ENCODE data around the gene NCOA3.
"Not testable (repeated sequence)": the region's sequence is repeated elsewhere in the genome, so short reads cannot be mapped to it uniquely, and the experiment has no call there.

NCOA3 gene

DNA sequence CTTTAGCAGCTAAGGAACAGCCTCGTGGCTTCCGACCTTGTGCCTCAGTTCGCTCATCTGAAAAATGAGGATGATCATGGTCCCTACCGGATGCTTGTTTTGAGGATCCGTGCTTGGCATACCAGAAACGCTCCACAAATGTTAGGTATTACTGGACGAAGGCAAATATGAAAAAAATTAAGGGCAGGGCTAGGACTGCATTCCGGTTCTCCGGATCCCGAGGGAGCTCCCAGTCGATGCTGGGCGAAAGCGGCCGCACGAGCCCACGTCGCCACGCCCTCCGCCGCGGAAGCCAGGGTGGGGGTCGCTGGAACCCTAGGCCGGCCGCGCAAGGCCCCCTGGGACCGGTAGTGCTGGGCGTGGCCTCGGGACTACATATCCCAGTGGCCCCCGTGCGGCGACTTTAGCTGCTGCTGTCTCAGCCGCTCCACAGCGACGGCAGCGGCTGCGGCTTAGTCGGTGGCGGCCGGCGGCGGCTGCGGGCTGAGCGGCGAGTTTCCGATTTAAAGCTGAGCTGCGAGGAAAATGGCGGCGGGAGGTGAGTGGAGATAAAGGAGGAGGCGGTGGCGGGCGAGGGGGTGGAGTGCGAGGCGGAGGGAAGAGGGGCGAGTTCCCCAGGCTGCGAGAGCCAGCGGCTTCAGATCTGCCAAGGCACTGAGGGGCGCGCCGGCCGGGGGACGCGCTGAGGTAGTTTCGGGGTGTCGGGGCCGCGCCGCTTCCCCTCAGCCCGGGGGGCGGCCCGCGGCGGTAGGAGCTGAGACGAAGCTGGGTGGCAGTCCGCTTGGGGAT is at the start of gene NCOA3:
TSS of gene NCOA3 (plus strand) at position 406 of the 789 bp plus-strand sequence. CDS start 120,361 bp downstream, outside the sequence.
- Histone ChIP-seq H3K36me3 (ENCODE audit: control insufficient read depth, insufficient read depth, low read length) (no peaks in the 10 kb centered on the region), H3K9me3 (ENCODE audit: control insufficient read depth, insufficient read depth, low read depth, low read length) (no peaks in the 10 kb centered on the region), H3K4me3 (ENCODE audit: low read depth, low read length) (peak within 1 kb of the TSS; percentile 91), H3K4me1 (ENCODE audit: control insufficient read depth, insufficient read depth, low read length) (peaks cover 22% of the 10 kb centered on the region), H3K27me3 (ENCODE audit: control insufficient read depth, insufficient read depth, low read length) (no peaks in the 10 kb centered on the region), H3K27ac (ENCODE audit: low read depth, low read length) (peak within 1 kb of the TSS; percentile 74), H3K9ac (ENCODE audit: low read length) (peak within 1 kb of the TSS; percentile 89)

DNA sequence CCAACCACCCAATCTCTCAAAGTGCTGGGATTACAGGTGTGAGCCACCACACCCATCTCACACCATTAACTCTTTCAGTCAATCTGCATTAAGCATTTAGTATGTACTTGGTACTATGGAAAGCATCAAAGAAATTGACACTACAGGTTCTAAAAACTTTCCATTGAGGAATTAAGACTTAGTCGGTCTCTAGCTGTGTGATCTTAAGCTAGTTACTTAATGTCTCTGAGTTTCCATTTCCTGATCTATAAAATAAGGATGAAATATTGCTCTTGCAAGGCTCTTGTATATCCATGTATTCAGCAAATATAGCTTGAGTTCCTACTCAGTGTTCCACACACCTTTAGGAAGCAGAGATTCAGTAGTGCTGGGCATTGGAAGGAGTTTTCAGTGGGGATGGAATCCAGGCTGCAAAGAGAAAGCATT is 48.9 kb upstream of the NCOA3 start:
- Histone ChIP-seq H3K27ac (ENCODE audit: low read depth, low read length) (no peak overlapping the region), H3K36me3 (ENCODE audit: control insufficient read depth, insufficient read depth, low read length) (no peaks in the 10 kb centered on the region), H3K27me3 (ENCODE audit: control insufficient read depth, insufficient read depth, low read length) (no peaks in the 10 kb centered on the region), H3K4me1 (ENCODE audit: control insufficient read depth, insufficient read depth, low read length) (no peaks in the 10 kb centered on the region), H3K4me3 (ENCODE audit: low read depth, low read length) (no peak overlapping the region), H3K9ac (ENCODE audit: low read length) (no peak overlapping the region), H3K9me3 (ENCODE audit: control insufficient read depth, insufficient read depth, low read depth, low read length) (no peaks in the 10 kb centered on the region)

DNA sequence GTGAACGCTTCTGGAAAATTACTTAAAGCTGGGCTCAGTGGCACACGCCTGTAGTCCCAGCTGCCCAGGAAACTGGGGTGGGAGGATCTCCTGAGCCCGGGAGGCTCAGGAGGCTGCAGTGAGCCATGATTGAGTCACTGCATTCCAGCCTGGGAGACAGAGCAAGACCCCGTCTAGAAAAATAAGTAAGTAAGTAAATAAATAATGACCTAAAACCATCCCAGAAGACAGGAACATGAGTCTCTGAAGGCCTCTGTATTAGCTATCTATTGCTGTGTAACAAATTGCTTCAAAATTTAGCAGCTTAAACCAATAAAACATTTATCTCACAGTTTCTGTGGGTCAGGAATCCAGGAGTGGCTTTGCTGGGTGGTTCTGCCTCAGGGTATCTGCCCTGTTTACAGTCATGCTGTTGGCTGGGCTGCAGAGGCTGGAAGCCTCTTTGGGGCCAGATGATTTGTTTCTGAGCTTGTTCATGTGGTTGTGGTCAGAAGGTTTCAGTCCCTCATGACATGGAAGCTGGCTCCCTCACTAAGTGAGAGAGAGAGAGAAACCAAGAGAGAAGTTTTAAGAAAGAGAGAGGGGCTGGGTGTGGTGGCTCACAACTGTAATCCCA is 48.4 kb upstream of the NCOA3 start:
- H3K27ac ChIP-seq (ENCODE audit: low read depth, low read length), result no peak overlapping the region
- no peaks in the 10 kb centered on the region for H3K4me1 ChIP-seq (ENCODE audit: control insufficient read depth, insufficient read depth, low read length)
- H3K27me3 ChIP-seq (ENCODE audit: control insufficient read depth, insufficient read depth, low read length), result no peaks in the 10 kb centered on the region
- H3K4me3 ChIP-seq (ENCODE audit: low read depth, low read length), result no peak overlapping the region
- no peak overlapping the region for H3K9ac ChIP-seq (ENCODE audit: low read length)
- no peaks in the 10 kb centered on the region for H3K9me3 ChIP-seq (ENCODE audit: control insufficient read depth, insufficient read depth, low read depth, low read length)
- no peaks in the 10 kb centered on the region for H3K36me3 ChIP-seq (ENCODE audit: control insufficient read depth, insufficient read depth, low read length)

DNA sequence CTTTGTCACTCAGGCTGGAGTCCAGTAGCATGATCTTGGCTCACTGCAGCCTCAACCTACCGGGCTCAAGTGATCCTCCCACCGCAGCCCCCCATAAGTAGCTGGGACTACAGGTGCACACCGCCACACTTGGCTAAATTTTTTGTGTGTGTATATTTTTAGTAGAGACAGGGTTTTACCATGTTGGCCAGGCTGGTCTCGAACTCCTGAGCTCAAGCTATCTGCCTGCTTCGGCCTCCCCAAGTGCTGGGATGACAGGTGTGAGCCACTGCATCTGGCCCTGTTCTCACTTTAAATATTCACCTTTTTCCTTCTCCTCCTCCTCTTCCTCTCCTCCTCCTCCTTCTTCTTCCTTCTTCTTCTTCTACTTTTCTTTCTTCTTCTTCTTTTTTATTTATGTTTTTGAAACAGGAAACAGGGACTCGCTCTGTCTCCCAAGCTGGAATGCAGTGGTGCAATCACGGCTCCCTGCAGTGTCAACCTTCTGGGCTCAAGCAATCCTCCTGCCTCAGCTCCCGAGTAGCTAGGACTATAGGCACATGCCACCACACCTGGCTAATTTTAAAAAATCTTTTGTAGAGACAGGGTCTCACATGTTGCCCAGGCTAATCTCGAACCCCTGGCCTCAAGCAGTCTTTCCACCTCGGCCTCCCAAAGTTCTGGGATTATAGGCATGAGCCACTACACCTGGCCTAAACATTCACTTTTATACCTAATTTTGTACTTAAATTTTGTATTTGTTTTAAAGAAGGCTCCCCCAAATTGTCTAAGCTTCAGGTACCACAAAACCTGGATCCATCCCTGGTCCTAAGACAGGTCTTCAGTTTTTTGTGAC is 47.2 kb upstream of the NCOA3 start:
- H3K27ac ChIP-seq (ENCODE audit: low read depth, low read length), result no peak overlapping the region
- no peaks in the 10 kb centered on the region for H3K27me3 ChIP-seq (ENCODE audit: control insufficient read depth, insufficient read depth, low read length)
- no peak overlapping the region for H3K9ac ChIP-seq (ENCODE audit: low read length)
- no peak overlapping the region for H3K4me3 ChIP-seq (ENCODE audit: low read depth, low read length)
- no peaks in the 10 kb centered on the region for H3K4me1 ChIP-seq (ENCODE audit: control insufficient read depth, insufficient read depth, low read length)
- no peaks in the 10 kb centered on the region for H3K9me3 ChIP-seq (ENCODE audit: control insufficient read depth, insufficient read depth, low read depth, low read length)
- H3K36me3 ChIP-seq (ENCODE audit: control insufficient read depth, insufficient read depth, low read length), result no peaks in the 10 kb centered on the region

DNA sequence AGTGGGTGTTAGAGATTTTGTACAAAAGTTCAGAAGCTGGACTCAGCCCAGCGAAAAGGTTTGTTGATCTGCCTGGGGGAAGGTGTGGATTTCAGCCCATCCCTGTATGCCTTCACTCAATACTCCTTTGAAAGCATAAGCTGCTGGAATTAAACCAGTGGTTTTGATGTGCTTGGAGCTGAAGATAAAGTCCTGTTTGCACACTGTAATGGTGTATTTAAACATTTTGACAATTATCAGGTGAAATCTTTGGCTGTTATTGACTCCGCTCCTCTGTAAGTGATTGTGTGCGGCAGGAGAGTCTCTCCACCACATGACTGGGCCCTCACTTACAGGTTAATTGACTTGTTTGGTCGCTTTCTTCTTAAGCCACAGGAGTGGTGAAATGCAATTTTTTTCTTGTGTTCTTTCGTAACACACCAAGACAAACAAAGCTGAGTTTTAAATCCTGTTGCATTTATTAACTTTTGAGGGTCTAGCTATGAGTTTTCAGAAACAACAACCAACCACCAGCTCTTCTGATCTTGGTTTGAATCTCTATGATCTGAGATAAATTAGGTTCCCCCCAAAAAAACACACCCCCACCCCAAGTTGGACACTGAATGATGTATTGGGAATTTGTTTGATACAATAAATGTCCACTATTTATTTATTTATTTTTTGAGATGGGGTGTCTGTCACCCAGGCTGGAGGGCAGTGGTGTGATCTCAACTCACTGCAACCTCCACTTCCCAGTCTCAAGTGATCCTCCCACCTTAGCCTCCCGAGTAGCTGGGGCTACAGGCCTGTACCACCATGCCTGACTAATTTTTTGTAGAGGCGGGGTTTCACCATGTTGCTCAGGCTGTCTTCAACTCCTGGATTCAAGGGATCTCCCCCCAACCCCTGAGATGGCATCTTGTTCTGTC is 46.3 kb upstream of the NCOA3 start:
- H3K4me1 ChIP-seq (ENCODE audit: control insufficient read depth, insufficient read depth, low read length), result no peaks in the 10 kb centered on the region
- no peak overlapping the region for H3K27ac ChIP-seq (ENCODE audit: low read depth, low read length)
- no peak overlapping the region for H3K9ac ChIP-seq (ENCODE audit: low read length)
- no peaks in the 10 kb centered on the region for H3K27me3 ChIP-seq (ENCODE audit: control insufficient read depth, insufficient read depth, low read length)
- no peak overlapping the region for H3K4me3 ChIP-seq (ENCODE audit: low read depth, low read length)
- no peaks in the 10 kb centered on the region for H3K9me3 ChIP-seq (ENCODE audit: control insufficient read depth, insufficient read depth, low read depth, low read length)
- H3K36me3 ChIP-seq (ENCODE audit: control insufficient read depth, insufficient read depth, low read length), result no peaks in the 10 kb centered on the region

DNA sequence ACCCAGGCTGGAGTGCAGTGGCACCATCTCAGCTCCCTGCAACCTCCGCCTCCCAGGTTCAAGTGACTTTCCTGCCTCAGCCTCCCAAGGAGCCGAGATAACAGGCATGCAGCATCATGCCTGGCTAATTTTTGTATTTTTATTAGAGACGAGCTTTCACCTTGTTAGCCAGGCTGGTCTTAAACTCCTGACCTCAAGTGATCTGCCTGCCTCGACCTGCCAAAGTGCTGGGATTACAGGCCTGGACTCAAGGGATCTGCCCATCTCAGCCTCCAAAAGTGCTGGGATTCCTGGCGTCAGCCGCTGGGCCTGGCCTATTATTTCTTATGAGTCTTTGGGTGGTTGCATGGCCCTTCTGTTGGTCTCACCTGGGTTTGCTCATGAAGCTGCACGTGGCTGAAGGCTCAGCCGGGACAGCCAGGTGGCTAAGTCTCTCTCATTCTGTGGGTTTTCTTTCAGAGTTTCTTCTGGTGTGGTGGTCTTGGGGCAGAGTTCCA is 45.6 kb upstream of the NCOA3 start:
- Histone ChIP-seq H3K9ac (ENCODE audit: low read length) (no peak overlapping the region), H3K4me3 (ENCODE audit: low read depth, low read length) (no peak overlapping the region), H3K4me1 (ENCODE audit: control insufficient read depth, insufficient read depth, low read length) (no peaks in the 10 kb centered on the region), H3K9me3 (ENCODE audit: control insufficient read depth, insufficient read depth, low read depth, low read length) (no peaks in the 10 kb centered on the region), H3K27me3 (ENCODE audit: control insufficient read depth, insufficient read depth, low read length) (no peaks in the 10 kb centered on the region), H3K36me3 (ENCODE audit: control insufficient read depth, insufficient read depth, low read length) (no peaks in the 10 kb centered on the region), H3K27ac (ENCODE audit: low read depth, low read length) (no peak overlapping the region)

DNA sequence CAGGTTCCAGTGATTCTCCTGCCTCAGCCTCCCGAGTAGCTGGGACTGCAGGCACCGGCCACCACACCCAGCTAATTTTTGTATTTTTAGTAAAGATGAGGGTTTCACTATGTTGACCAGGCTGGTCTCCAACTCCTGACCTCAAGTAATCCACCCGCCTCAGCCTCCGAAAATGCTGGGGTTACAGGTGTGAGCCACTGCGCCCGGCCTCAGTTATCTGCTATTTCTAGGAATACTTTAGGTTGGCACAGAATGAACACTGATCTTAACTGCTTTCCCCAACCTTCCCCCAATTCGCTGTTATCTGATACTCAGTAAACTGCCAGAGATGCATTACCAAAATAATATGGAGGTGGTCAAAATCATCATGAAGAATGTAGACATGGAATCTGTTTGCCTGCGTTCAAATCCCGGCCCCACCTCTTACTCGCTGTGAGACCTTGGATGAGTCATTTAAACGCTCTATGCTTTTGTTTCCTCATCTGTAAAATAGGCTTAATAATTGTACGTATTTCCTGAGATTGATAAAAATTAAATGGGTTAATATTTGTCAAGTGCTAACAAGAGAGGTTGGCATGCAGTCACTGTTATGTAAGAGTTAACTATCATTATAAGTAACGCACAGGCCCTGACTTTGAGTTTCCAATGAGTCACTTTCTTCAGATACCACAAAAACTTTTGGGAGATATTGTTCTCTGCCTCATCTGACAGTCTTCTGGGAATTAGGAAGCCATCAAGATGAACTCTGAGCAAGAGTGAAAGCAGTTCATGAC is 44.5 kb upstream of the NCOA3 start:
- Histone ChIP-seq H3K36me3 (ENCODE audit: control insufficient read depth, insufficient read depth, low read length) (no peaks in the 10 kb centered on the region), H3K27me3 (ENCODE audit: control insufficient read depth, insufficient read depth, low read length) (no peaks in the 10 kb centered on the region), H3K9ac (ENCODE audit: low read length) (no peak overlapping the region), H3K27ac (ENCODE audit: low read depth, low read length) (no peak overlapping the region), H3K9me3 (ENCODE audit: control insufficient read depth, insufficient read depth, low read depth, low read length) (no peaks in the 10 kb centered on the region), H3K4me1 (ENCODE audit: control insufficient read depth, insufficient read depth, low read length) (no peaks in the 10 kb centered on the region), H3K4me3 (ENCODE audit: low read depth, low read length) (no peak overlapping the region)

DNA sequence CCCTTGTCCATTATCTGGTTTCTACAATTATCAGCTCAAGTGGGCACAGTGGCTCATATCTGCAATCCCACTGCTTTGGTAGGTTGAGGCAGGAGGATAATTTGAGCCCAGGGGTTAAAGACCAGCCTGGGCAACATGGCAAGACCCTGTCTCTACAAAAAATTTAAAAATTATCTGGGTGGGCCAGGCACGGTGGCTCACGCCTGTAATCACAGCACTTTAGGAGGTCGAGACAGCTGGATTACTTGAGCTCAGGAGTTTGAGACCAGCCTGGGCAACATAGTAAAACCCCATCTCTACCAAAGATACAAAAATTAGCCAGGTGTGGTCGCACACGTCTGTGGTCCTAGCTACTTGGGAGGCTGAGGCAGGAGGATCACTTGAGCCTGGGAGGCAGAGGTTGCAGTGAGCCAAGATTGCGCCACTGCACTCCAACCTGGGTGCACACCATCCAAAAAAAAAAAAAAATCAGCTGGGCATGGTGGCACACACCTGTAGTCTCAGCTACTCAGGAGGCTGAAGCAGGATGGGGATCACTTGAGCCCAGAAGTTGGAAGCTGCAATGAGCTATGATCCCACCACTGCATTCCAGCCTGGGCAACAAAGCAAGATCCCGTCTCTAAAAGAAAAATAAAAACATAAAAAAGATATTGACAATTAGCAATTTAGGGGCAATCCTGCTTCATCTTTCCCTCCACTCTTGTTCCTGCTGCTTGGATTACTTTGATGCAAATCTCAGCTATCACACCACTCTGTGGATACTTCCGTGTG is 43.2 kb upstream of the NCOA3 start:
- not testable (repeated sequence) for H3K4me3 ChIP-seq (ENCODE audit: low read depth, low read length); H3K4me1 ChIP-seq (ENCODE audit: control insufficient read depth, insufficient read depth, low read length); H3K36me3 ChIP-seq (ENCODE audit: control insufficient read depth, insufficient read depth, low read length); H3K9ac ChIP-seq (ENCODE audit: low read length); H3K27me3 ChIP-seq (ENCODE audit: control insufficient read depth, insufficient read depth, low read length); H3K9me3 ChIP-seq (ENCODE audit: control insufficient read depth, insufficient read depth, low read depth, low read length); H3K27ac ChIP-seq (ENCODE audit: low read depth, low read length)

DNA sequence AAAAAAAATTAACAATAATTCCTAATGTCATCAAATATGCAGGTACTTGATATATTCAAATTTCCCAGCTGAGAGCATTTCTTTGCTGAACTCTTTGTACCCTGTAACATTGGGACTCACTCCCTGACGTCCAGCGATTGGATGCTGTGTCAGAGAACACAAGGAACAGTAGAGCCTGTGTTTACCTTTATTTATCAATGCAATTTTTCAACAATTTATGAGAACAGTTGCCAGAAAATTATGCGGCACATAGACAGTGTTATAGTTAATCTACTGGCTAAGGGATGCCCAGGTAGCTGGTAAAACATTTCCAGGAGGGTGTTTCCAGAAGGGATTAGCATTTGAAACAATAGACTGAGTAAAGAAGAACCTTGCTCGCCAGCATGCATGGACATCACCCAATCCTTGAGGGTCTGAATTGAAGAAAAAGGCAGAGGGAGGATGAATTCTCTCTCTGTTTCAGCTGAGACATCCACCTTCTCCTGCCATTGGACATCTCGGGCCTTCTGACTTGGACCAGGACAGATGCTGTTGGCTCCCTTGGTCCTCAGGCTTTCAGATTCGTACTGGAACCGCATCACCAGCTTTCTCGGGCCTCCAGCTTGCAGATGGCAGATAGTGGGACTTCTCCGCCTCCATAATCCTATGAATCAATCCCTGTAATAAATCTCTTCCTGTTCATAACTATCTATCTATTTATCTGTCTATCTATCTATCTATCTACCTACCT is 42.2 kb upstream of the NCOA3 start:
- no peak overlapping the region for H3K27ac ChIP-seq (ENCODE audit: low read depth, low read length)

More for the DNA sequence above, 42.2 kb upstream of the NCOA3 start:
- H3K4me1 ChIP-seq (ENCODE audit: control insufficient read depth, insufficient read depth, low read length), result no peaks in the 10 kb centered on the region
- no peaks in the 10 kb centered on the region for H3K27me3 ChIP-seq (ENCODE audit: control insufficient read depth, insufficient read depth, low read length)
- no peak overlapping the region for H3K9ac ChIP-seq (ENCODE audit: low read length)
- H3K9me3 ChIP-seq (ENCODE audit: control insufficient read depth, insufficient read depth, low read depth, low read length), result no peaks in the 10 kb centered on the region
- no peaks in the 10 kb centered on the region for H3K36me3 ChIP-seq (ENCODE audit: control insufficient read depth, insufficient read depth, low read length)
- H3K4me3 ChIP-seq (ENCODE audit: low read depth, low read length), result no peak overlapping the region
